ENCODE results near the gene ATP5F1E. TPM values are rescaled to one million over a fixed set of nuclear protein-coding genes. Genes with fewer than 3 reads are reported as not detected.

Gene ATP5F1E
- total and polyA plus RNA-seq, 2 of the 4 experiments (the other 2 are of a cell fraction): 3.8 to 34.5 TPM

GRCh38 chr20:59024111-59024530 is 8.0 kb downstream of the ATP5F1E start:
- Histone ChIP-seq H3K27me3 (ENCODE audit: control insufficient read depth, insufficient read depth, low read length) (no peaks in the 10 kb centered on the region), H3K36me3 (ENCODE audit: control insufficient read depth, insufficient read depth, low read length) (peaks cover 31% of the 10 kb centered on the region), H4K8ac (ENCODE audit: low read depth in 2 of 2, low read length in 2 of 2) (no peak overlapping the region), H3K9me1 (ENCODE audit: insufficient read depth, low read length) (peaks cover 14% of the 10 kb centered on the region), H3K4me1 (ENCODE audit: control insufficient read depth, insufficient read depth, low read length) (peaks cover 4% of the 10 kb centered on the region; the same call in 1 of the 2 replicates), H4K20me1 (ENCODE audit: insufficient read depth, low read length) (peaks cover 49% of the 10 kb centered on the region), H3K4ac (ENCODE audit: low read depth, low read length) (no peak overlapping the region), H3K79me1 (ENCODE audit: low read depth in 1 of 2, low read length in 2 of 2) (peaks cover 6 to 68% of the 10 kb centered on the region in 2 experiments; a peak in 3 of 4 replicates), H3K4me2 (ENCODE audit: low read depth, low read length) (no peak overlapping the region), H3K4me3 (ENCODE audit: insufficient read depth, low read depth, low read length) (no peak overlapping the region), H2AK5ac (ENCODE audit: low read depth, low read length) (no peak overlapping the region), H3K18ac (ENCODE audit: low read depth, low read length) (no peak overlapping the region), H2BK20ac (ENCODE audit: low read depth, low read length) (no peak overlapping the region), H3K56ac (ENCODE audit: extremely low read depth, insufficient read depth, low read length) (no peak overlapping the region), H2BK15ac (ENCODE audit: low read depth, low read length) (no peak overlapping the region), H3K27ac (ENCODE audit: insufficient read depth, low read length) (no peak overlapping the region), H4K91ac (ENCODE audit: insufficient read depth, low read depth, low read length) (no peak overlapping the region), H3K9ac (ENCODE audit: low read depth, low read length) (no peak overlapping the region), H3K23ac (ENCODE audit: low read depth, low read length) (no peak overlapping the region), H3K14ac (replicated peaks; ENCODE audit: low read depth, low read length) (no peak overlapping the region), H2BK5ac (ENCODE audit: low read depth, low read length, poor library complexity, severe bottlenecking) (no peak overlapping the region), H4K5ac (ENCODE audit: low read depth, low read length) (no peak overlapping the region), H2AFZ (replicated peaks; ENCODE audit: low read length, poor library complexity) (no peak overlapping the region), H2BK120ac (ENCODE audit: low read depth, low read length) (no peak overlapping the region), H3K9me3 (ENCODE audit: control insufficient read depth, insufficient read depth, low read length) (no peaks in the 10 kb centered on the region), H2AK9ac (replicated peaks; ENCODE audit: low read depth, low read length, poor library complexity) (no peak overlapping the region)
- in situ Hi-C loops (cut with MboI; ENCODE audit: low sequenced_read_pairs): loop anchor here (10.0 kb wide), 1 partner anchor 119 kb away; no protein-coding TSS in a partner anchor
- DNase-seq (no peak), ATAC-seq (ENCODE audit: low read depth) (no peak)
- BruUV-seq (replicated peaks): no TSS peak
- ChIA-PET CTCF (no interaction called here), POLR2A (ENCODE audit: unreplicated experiment) (no interaction called here)
- TF ChIP-seq MXI1 (IDR thresholded peaks at IDR 0.05; ENCODE audit: borderline replicate concordance, low read depth, low read length) (no peak), SMC3 (IDR thresholded peaks at IDR 0.05; ENCODE audit: low read depth, low read length) (no peak), NFE2L2 (IDR thresholded peaks at IDR 0.05; ENCODE audit: low read depth, low read length) (no peak), USF2 (IDR thresholded peaks at IDR 0.05; ENCODE audit: low read depth, low read length) (no peak), CTCF (conservative IDR thresholded peaks at IDR 0.05; ENCODE audit: low read depth, low read length) (no peak), CHD1 (IDR thresholded peaks at IDR 0.05; ENCODE audit: low read depth, low read length) (no peak), RCOR1 (IDR thresholded peaks at IDR 0.05; ENCODE audit: insufficient replicate concordance, low read length) (no peak)
- intact Hi-C loops (cut with micrococcal nuclease): no loop called here
- dilution Hi-C loops (cut with HindIII; ENCODE audit: low sequenced_read_pairs, unreplicated experiment): no loop called here
- 94% methylated on average over 14 of the region's 24 CpGs; no CpG with 5 or more reads in 1 of the 2 experiments for WGBS, 2 experiments (ENCODE audit: extremely low coverage in 2 of 2, insufficient read length in 1 of 2)
